HEK293 (cell line): ENCODE results near the gene FAM171A2.
A peak's percentile ranks its signal among the peaks of the same experiment; 100 is the strongest.

Source experiments
- CTCF ChIA-PET: fragments of 350-600 bp; formaldehyde crosslinking; extraction: SDS; loops from one replicate; lab custom pipeline; 2021; ENCODE audit warnings: antibody characterized with exemption; lab: Yijun Ruan, JAX
- POLR2A ChIA-PET: fragments of 300-600 bp; formaldehyde crosslinking; extraction: SDS; loops from one replicate; lab custom pipeline; 2020; ENCODE audit warnings: antibody characterized with exemption, inconsistent platforms; lab: Yijun Ruan, JAX
- H3K27ac ChIP-seq: fragments of 200-500 bp; sonication (Bioruptor generic); 2 replicates; pipeline ENCODE4 v1.5.1; 2014; ENCODE audit warnings: low read depth, low read length, control low read depth, inconsistent platforms; ENCODE audit errors: extremely low read depth
- H3K36me3 ChIP-seq, 2 experiments: fragments of 200-500 bp in 1 of 2; sonication (Bioruptor generic) in 1 of 2; 1 replicate in 1 of 2; 2 replicates in 1 of 2; pipeline ENCODE4 v1.5.1; 2014 to 2017; ENCODE audit warnings: inconsistent platforms in 2 of 2, low read length in 2 of 2; ENCODE audit not compliant: control insufficient read depth in 2 of 2, insufficient read depth in 1 of 2
- H3K4me1 ChIP-seq: fragments of 200-500 bp; sonication (Bioruptor generic); 2 replicates; pipeline ENCODE4 v1.5.1; 2014; ENCODE audit warnings: mild to moderate bottlenecking, low read length, inconsistent platforms; ENCODE audit not compliant: control insufficient read depth, insufficient read depth
- H3K4me3 ChIP-seq: 2 replicates; pipeline ENCODE4 v1.5.1; 2011; ENCODE audit warnings: low read depth, mild to moderate bottlenecking, control low read depth, low read length, moderate library complexity
- H3K9me3 ChIP-seq: fragments of 200-500 bp; sonication (Bioruptor generic); 2 replicates; pipeline ENCODE4 v1.5.1; 2014; ENCODE audit warnings: low read depth, low read length, inconsistent platforms; ENCODE audit not compliant: control insufficient read depth, insufficient read depth
- GLI2 ChIP-seq: fragments of 450-650 bp; formaldehyde crosslinking; IDR thresholded peaks from 2 replicates; pipeline ENCODE4; 2017; ENCODE audit warnings: missing biosample characterization, missing genetic modification characterization, low read depth, borderline replicate concordance
- HIC1 ChIP-seq: fragments of 450-650 bp; formaldehyde crosslinking; IDR thresholded peaks from 2 replicates; pipeline ENCODE4 v1.5.1; 2016; ENCODE audit warnings: missing biosample characterization, missing genetic modification characterization
- IKZF3 ChIP-seq: fragments of 450-650 bp; IDR thresholded peaks from 2 replicates; pipeline ENCODE4 v1.5.0; 2018; ENCODE audit warnings: missing biosample characterization, mild to moderate bottlenecking, missing genetic modification characterization, moderate library complexity
- KLF10 ChIP-seq: fragments of 450-650 bp; IDR thresholded peaks from 2 replicates; pipeline ENCODE4 v1.5.1; 2018; ENCODE audit warnings: missing biosample characterization, mild to moderate bottlenecking, missing genetic modification characterization
- KLF16 ChIP-seq: fragments of 450-650 bp; formaldehyde crosslinking; IDR thresholded peaks from 2 replicates; pipeline ENCODE4 v1.5.1; 2017; ENCODE audit warnings: missing biosample characterization, missing genetic modification characterization
- KLF8 ChIP-seq: fragments of 450-650 bp; formaldehyde crosslinking; IDR thresholded peaks from 2 replicates; pipeline ENCODE4 v1.5.1; 2016; ENCODE audit warnings: missing biosample characterization, missing genetic modification characterization
- PBX3 ChIP-seq: sonication (generic); formaldehyde crosslinking; IDR thresholded peaks from 2 replicates; pipeline ENCODE4 v1.8.1; 2022; ENCODE audit warnings: mild to moderate bottlenecking, moderate library complexity, missing genetic modification reagents
- PRDM10 ChIP-seq: fragments of 450-650 bp; formaldehyde crosslinking; IDR thresholded peaks from 2 replicates; pipeline ENCODE4 v1.5.1; 2016; ENCODE audit warnings: missing biosample characterization, missing genetic modification characterization
- SP2 ChIP-seq: fragments of 450-650 bp; formaldehyde crosslinking; IDR thresholded peaks from 2 replicates; pipeline ENCODE4 v1.5.1; 2016; ENCODE audit warnings: missing biosample characterization, missing genetic modification characterization
- SP3 ChIP-seq: fragments of 450-650 bp; formaldehyde crosslinking; IDR thresholded peaks from 2 replicates; pipeline ENCODE4 v1.5.1; 2016; ENCODE audit warnings: missing biosample characterization, missing genetic modification characterization
- ZBTB17 ChIP-seq: fragments of 450-650 bp; formaldehyde crosslinking; IDR thresholded peaks from 2 replicates; pipeline ENCODE4 v1.5.1; 2016; ENCODE audit warnings: missing biosample characterization, missing genetic modification characterization
- ZBTB20 ChIP-seq: fragments of 450-650 bp; formaldehyde crosslinking; IDR thresholded peaks from 2 replicates; pipeline ENCODE4 v1.5.1; 2016; ENCODE audit warnings: missing biosample characterization, missing genetic modification characterization
- ZBTB44 ChIP-seq: fragments of 450-650 bp; IDR thresholded peaks from 2 replicates; pipeline ENCODE4 v1.5.1; 2018; ENCODE audit warnings: missing biosample characterization, mild to moderate bottlenecking, missing genetic modification characterization
- ZBTB7A ChIP-seq: fragments of 450-650 bp; formaldehyde crosslinking; IDR thresholded peaks from 2 replicates; pipeline ENCODE4 v1.5.1; 2016; ENCODE audit warnings: low read depth, missing biosample characterization, missing genetic modification characterization
- ZBTB8A ChIP-seq: fragments of 450-650 bp; formaldehyde crosslinking; IDR thresholded peaks from 2 replicates; pipeline ENCODE4 v1.5.1; 2016; ENCODE audit warnings: missing biosample characterization, missing genetic modification characterization
- ZEB2 ChIP-seq: fragments of 450-650 bp; formaldehyde crosslinking; IDR thresholded peaks from 2 replicates; pipeline ENCODE4 v1.5.1; 2016; ENCODE audit warnings: missing biosample characterization, missing genetic modification characterization
- ZFP69B ChIP-seq: fragments of 450-650 bp; formaldehyde crosslinking; IDR thresholded peaks from 2 replicates; pipeline ENCODE4 v1.5.1; 2016; ENCODE audit warnings: missing biosample characterization, missing genetic modification characterization
- ZNF184 ChIP-seq: fragments of 450-650 bp; IDR thresholded peaks from 2 replicates; pipeline ENCODE4 v1.5.1; 2018; ENCODE audit warnings: missing biosample characterization, mild to moderate bottlenecking, missing genetic modification characterization
- ZNF311 ChIP-seq: fragments of 450-650 bp; formaldehyde crosslinking; IDR thresholded peaks from 2 replicates; pipeline ENCODE4 v1.5.1; 2017; ENCODE audit warnings: missing biosample characterization, missing genetic modification characterization, borderline replicate concordance
- ZNF324 ChIP-seq: fragments of 450-650 bp; formaldehyde crosslinking; IDR thresholded peaks from 2 replicates; pipeline ENCODE4 v1.5.1; 2016; ENCODE audit warnings: missing biosample characterization, missing genetic modification characterization
- ZNF335 ChIP-seq: fragments of 450-650 bp; formaldehyde crosslinking; conservative IDR thresholded peaks from 2 replicates; pipeline ENCODE4 v1.5.1; 2016; ENCODE audit warnings: missing biosample characterization, missing genetic modification characterization
- ZNF391 ChIP-seq: fragments of 450-650 bp; formaldehyde crosslinking; IDR thresholded peaks from 2 replicates; pipeline ENCODE4 v1.5.1; 2016; ENCODE audit warnings: low read depth, missing biosample characterization, missing genetic modification characterization, borderline replicate concordance
- ZNF629 ChIP-seq: fragments of 450-650 bp; formaldehyde crosslinking; IDR thresholded peaks from 2 replicates; pipeline ENCODE4 v1.5.1; 2017; ENCODE audit warnings: missing biosample characterization, missing genetic modification characterization
- ZNF645 ChIP-seq: fragments of 450-650 bp; formaldehyde crosslinking; IDR thresholded peaks from 2 replicates; pipeline ENCODE4; 2016; ENCODE audit warnings: missing biosample characterization, missing genetic modification characterization
- ZNF785 ChIP-seq: fragments of 450-650 bp; formaldehyde crosslinking; IDR thresholded peaks from 2 replicates; pipeline ENCODE4 v1.5.1; 2016; ENCODE audit warnings: missing biosample characterization, missing genetic modification characterization
- ZSCAN30 ChIP-seq: fragments of 450-650 bp; IDR thresholded peaks from 2 replicates; pipeline ENCODE4 v1.5.1; 2018; ENCODE audit warnings: missing biosample characterization, mild to moderate bottlenecking, missing genetic modification characterization, moderate library complexity

The FAM171A2 gene

GRCh38 chr17:44324571-44325275 is 38.9 kb downstream of the FAM171A2 start, which contains the start of gene SLC25A39 (continued):
- TF ChIP-seq ZNF391 (tag by site-specific recombination) (0 out of 2 replicates have a peak, but pooled peaks have one; percentile 36), PRDM10 (tag by site-specific recombination) (peak; percentile 31; the same call in 1 of the 2 replicates), ZSCAN30 (tag by site-specific recombination) (peak; percentile 70), KLF10 (peak; percentile 74; the same call in 1 of the 2 replicates), ZBTB17 (peak; percentile 57), ZNF324 (tag by site-specific recombination) (no peak), ZBTB20 (tag by site-specific recombination) (0 out of 2 replicates have a peak, but pooled peaks have one; percentile 14), ZNF645 (no peak), KLF16 (tag by site-specific recombination) (0 out of 2 replicates have a peak, but pooled peaks have one; percentile 14), SP3 (peak; percentile 60), ZFP69B (tag by site-specific recombination) (0 out of 2 replicates have a peak, but pooled peaks have one; percentile 28), SP2 (tag by site-specific recombination) (peak; percentile 51), IKZF3 (tag by site-specific recombination) (0 out of 2 replicates have a peak, but pooled peaks have one; percentile 36), ZBTB44 (tag by site-specific recombination) (peak; percentile 63; the same call in 1 of the 2 replicates), ZNF785 (tag by site-specific recombination) (no peak), KLF8 (tag by site-specific recombination) (peak; percentile 57), ZNF311 (tag by site-specific recombination) (no peak), PBX3 (CRISPR knock-in tag) (peak; percentile 78)

- CTCF ChIA-PET: interaction anchor here (0.6 to 1.8 kb wide), 7 partner anchors 14 to 121 kb away, joined by 3 to 7 read pairs (median 4); partner anchors contain the start of gene GRN
- no peaks in the 10 kb centered on the region for H3K9me3 ChIP-seq
- TF ChIP-seq ZBTB8A: peak; percentile 39
- no peak for TF ChIP-seq ZNF184 (tag by site-specific recombination)
- TF ChIP-seq KLF16 (tag by site-specific recombination): 0 out of 2 replicates have a peak, but pooled peaks have one; percentile 35
- peak; percentile 31; the same call in 1 of the 2 replicates for TF ChIP-seq ZBTB7A (tag by site-specific recombination)
- TF ChIP-seq GLI2 (tag by site-specific recombination): no peak
- 0 out of 2 replicates have a peak, but pooled peaks have one; percentile 10 for TF ChIP-seq ZNF629 (tag by site-specific recombination)
- TF ChIP-seq ZNF335: 0 out of 2 replicates have a peak, but pooled peaks have one; percentile 23
- TF ChIP-seq HIC1: 0 out of 2 replicates have a peak, but pooled peaks have one; percentile 9
- peak; percentile 26; the same call in 1 of the 2 replicates for TF ChIP-seq ZEB2 (tag by site-specific recombination)
Measured at GRCh38 chr17:44324092-44324570, 39.5 kb downstream of the FAM171A2 start.

More at GRCh38 chr17:44324092-44324570, 39.5 kb downstream of the FAM171A2 start:
- POLR2A ChIA-PET: interaction anchor here (0.5 to 2.4 kb wide), 11 partner anchors 9 to 1851 kb away, joined by 3 to 11 read pairs (median 4); partner anchors contain the start of gene UBTF
- H3K27ac ChIP-seq: peak overlapping the region; percentile 56; the same call in 1 of the 2 replicates
- H3K36me3 ChIP-seq: peaks cover 3 to 36% of the 10 kb centered on the region in 2 experiments; a peak in 2 of 3 replicates
- H3K4me1 ChIP-seq: 0 out of 2 replicates have a peak, but pooled peaks cover 3% of the 10 kb centered on the region
- H3K4me3 ChIP-seq: peak overlapping the region; percentile 88
